Mesenteric fat pad (tissue), 1 donor: ENCODE results near the gene MACROD1. TPM values are rescaled to one million over a fixed set of nuclear protein-coding genes. Genes with fewer than 3 reads are reported as not detected.

ENCODE experiments used
- DNase-seq: peaks from one replicate; pipeline ENCODE4 v3.0.0-alpha.2; 2020; ENCODE audit warnings: low spot score
- total RNA-seq: library from RNA; stranded (reverse); fragmentation: NEBNext Ultra II Directional; extraction: Animal tissue kit (Norgen Biotek cat#: 25700); gene quantifications from one replicate; pipeline ENCODE4 v1.2.1, GENCODE V29; 2021
- donor health status: DM: yes; HTN: yes; CAD: no.

Gene MACROD1
- total RNA-seq, 1 donor from 2014 or later: 19.5 TPM

GRCh38 chr11:64018310-64018709 is 147.6 kb downstream of the MACROD1 start:
- no peak for DNase-seq

- no peak for DNase-seq
These were observed 148.0 kb downstream of the MACROD1 start for GRCh38 chr11:64017945-64018224.

GRCh38 chr11:64015935-64016845 is 149.7 kb downstream of the MACROD1 start:
- no peak for DNase-seq

GRCh38 chr11:64015510-64015909 is 150.4 kb downstream of the MACROD1 start:
- DNase-seq: no peak

GRCh38 chr11:64014356-64014755 is 151.6 kb downstream of the MACROD1 start:
- no peak for DNase-seq

- no peak for DNase-seq
These were observed 152.6 kb downstream of the MACROD1 start for GRCh38 chr11:64013141-64013896.

GRCh38 chr11:64011371-64011770 is 154.5 kb downstream of the MACROD1 start:
- DNase-seq: no peak

- DNase-seq: no peak
These were observed 155.1 kb downstream of the MACROD1 start for GRCh38 chr11:64010783-64011182.

- DNase-seq: no peak
These were observed 156.2 kb downstream of the MACROD1 start for GRCh38 chr11:64009710-64010109.

GRCh38 chr11:64008914-64009633 is 156.8 kb downstream of the MACROD1 start:
- DNase-seq: no peak

GRCh38 chr11:64008283-64008913 is 157.5 kb downstream of the MACROD1 start:
- no peak for DNase-seq

GRCh38 chr11:64007629-64008282 is 158.2 kb downstream of the MACROD1 start:
- peak; percentile 93 for DNase-seq

- no peak for DNase-seq
These were observed 158.7 kb downstream of the MACROD1 start for GRCh38 chr11:64007160-64007628.

- no peak for DNase-seq
These were observed 159.5 kb downstream of the MACROD1 start for GRCh38 chr11:64006398-64006797.

GRCh38 chr11:64005691-64006090 is 160.2 kb downstream of the MACROD1 start:
- no peak for DNase-seq

GRCh38 chr11:64004590-64004984 is 161.3 kb downstream of the MACROD1 start:
- no peak for DNase-seq

- no peak for DNase-seq
These were observed 161.9 kb downstream of the MACROD1 start for GRCh38 chr11:64003807-64004589.

- no peak for DNase-seq
These were observed 164.2 kb downstream of the MACROD1 start for GRCh38 chr11:64001484-64002420.
